Measurements from ENCODE around the gene TBC1D9B. TPM values are rescaled to one million over a fixed set of nuclear protein-coding genes. Genes with fewer than 3 reads are reported as not detected.
A peak's percentile ranks its signal among the peaks of the same experiment; 100 is the strongest.

TBC1D9B gene
- total and polyA plus RNA-seq, 9 of the 15 experiments (the other 6 are each of a cell fraction or from before 2014, with no cell fraction given) = 2.9 to 59.1 (median 33.5) TPM

- TF ChIP-seq CBX1 (IDR thresholded peaks at IDR 0.05; ENCODE audit: low read depth) (peak; percentile 61; the same call in 1 of the 2 replicates), HDAC1 (IDR thresholded peaks at IDR 0.05) (peak in 1 of 2 experiments; percentile 44; a peak in 1 of 4 replicates), NCOA4 (IDR thresholded peaks at IDR 0.05; ENCODE audit: partially characterized antibody) (no peak), ZNF311 (CRISPR knock-in tag; IDR thresholded peaks at IDR 0.05) (peak; percentile 75; the same call in 1 of the 2 replicates), U2AF1 (optimal IDR thresholded peaks at IDR 0.05; ENCODE audit: low read depth, low read length) (no peak), CBFB (CRISPR knock-in tag; IDR thresholded peaks at IDR 0.05) (no peak), NFRKB (IDR thresholded peaks at IDR 0.05; ENCODE audit: low read depth) (peak; percentile 91), ZNF639 (CRISPR knock-in tag; conservative IDR thresholded peaks at IDR 0.05 in 1 of 2, IDR thresholded peaks at IDR 0.05 in 1 of 2) (peak in 1 of 2 experiments; percentile 78; a peak in 2 of 4 replicates), MITF (IDR thresholded peaks at IDR 0.05) (no peak), NUFIP1 (IDR thresholded peaks at IDR 0.05; ENCODE audit: partially characterized antibody) (no peak), NONO (IDR thresholded peaks at IDR 0.05; ENCODE audit: low read depth in 2 of 2, low read length in 1 of 2) (peak; percentile 72 to 95; a peak in 3 of 4 replicates), MEF2D (tag; conservative IDR thresholded peaks at IDR 0.05; ENCODE audit: low read depth) (peak; percentile 73; the same call in 1 of the 2 replicates), TOE1 (IDR thresholded peaks at IDR 0.05; ENCODE audit: borderline replicate concordance) (peak; percentile 83), TOE1 (CRISPR knock-in tag; IDR thresholded peaks at IDR 0.05; ENCODE audit: borderline replicate concordance, low read depth) (no peak), BRD4 (IDR thresholded peaks at IDR 0.05) (peak; percentile 76), NFIC (IDR thresholded peaks at IDR 0.05) (peak; percentile 86), TRIM28 (IDR thresholded peaks at IDR 0.05) (no peak; the same call in 1 of the 2 replicates), LEF1 (IDR thresholded peaks at IDR 0.05) (0 out of 2 replicates have a peak, but pooled peaks have one; percentile 23)
- TF ChIP-seq, protein P1, sequence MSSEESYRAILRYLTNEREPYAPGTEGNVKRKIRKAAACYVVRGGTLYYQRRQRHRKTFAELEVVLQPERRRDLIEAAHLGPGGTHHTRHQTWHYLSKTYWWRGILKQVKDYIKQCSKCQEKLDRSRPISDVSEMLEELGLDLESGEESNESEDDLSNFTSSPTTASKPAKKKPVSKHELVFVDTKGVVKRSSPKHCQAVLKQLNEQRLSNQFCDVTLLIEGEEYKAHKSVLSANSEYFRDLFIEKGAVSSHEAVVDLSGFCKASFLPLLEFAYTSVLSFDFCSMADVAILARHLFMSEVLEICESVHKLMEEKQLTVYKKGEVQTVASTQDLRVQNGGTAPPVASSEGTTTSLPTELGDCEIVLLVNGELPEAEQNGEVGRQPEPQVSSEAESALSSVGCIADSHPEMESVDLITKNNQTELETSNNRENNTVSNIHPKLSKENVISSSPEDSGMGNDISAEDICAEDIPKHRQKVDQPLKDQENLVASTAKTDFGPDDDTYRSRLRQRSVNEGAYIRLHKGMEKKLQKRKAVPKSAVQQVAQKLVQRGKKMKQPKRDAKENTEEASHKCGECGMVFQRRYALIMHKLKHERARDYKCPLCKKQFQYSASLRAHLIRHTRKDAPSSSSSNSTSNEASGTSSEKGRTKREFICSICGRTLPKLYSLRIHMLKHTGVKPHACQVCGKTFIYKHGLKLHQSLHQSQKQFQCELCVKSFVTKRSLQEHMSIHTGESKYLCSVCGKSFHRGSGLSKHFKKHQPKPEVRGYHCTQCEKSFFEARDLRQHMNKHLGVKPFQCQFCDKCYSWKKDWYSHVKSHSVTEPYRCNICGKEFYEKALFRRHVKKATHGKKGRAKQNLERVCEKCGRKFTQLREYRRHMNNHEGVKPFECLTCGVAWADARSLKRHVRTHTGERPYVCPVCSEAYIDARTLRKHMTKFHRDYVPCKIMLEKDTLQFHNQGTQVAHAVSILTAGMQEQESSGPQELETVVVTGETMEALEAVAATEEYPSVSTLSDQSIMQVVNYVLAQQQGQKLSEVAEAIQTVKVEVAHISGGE (CRISPR knock-in tag; IDR thresholded peaks at IDR 0.05) = no peak
- TF ChIP-seq, protein P2, sequence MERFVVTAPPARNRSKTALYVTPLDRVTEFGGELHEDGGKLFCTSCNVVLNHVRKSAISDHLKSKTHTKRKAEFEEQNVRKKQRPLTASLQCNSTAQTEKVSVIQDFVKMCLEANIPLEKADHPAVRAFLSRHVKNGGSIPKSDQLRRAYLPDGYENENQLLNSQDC (CRISPR knock-in tag; IDR thresholded peaks at IDR 0.05) = no peak
Observed at GRCh38 chr5:179820483-179821297, 87.0 kb downstream of the TBC1D9B start, which contains the start of gene SQSTM1 (continued).

All from K562 (cell line).